Stimulated activated CD8-positive, alpha-beta memory T cell treated with anti-CD3 and anti-CD28 coated beads, Interleukin-12 subunit alpha, Interleukin-12 subunit beta, amount 100 ng/mL, for 24 hours (primary cell): ENCODE measurements around the gene MFN1.

Experiments used
- DNase-seq: peaks from one replicate; pipeline ENCODE4 v3.0.0-alpha.2; 2020; ENCODE audit errors: extremely low read depth

MFN1 gene

GRCh38 chr3:179336345-179336929, 11.1 kb upstream of the MFN1 start:
- no peak for DNase-seq

GRCh38 chr3:179348325-179349013, 960 bp downstream of the MFN1 start:
- no peak for DNase-seq

- no peak for DNase-seq
These were observed 8.5 kb downstream of the MFN1 start for GRCh38 chr3:179355996-179356395.

- no peak for DNase-seq
These were observed 15.8 kb downstream of the MFN1 start for GRCh38 chr3:179363332-179363731.

- DNase-seq: no peak
These were observed 22.1 kb downstream of the MFN1 start for GRCh38 chr3:179369621-179370020.

- DNase-seq: no peak
These were observed 26.4 kb downstream of the MFN1 start for GRCh38 chr3:179373938-179374337.

GRCh38 chr3:179375091-179375999, 27.8 kb downstream of the MFN1 start:
- DNase-seq: no peak

GRCh38 chr3:179376474-179376873, 29.0 kb downstream of the MFN1 start:
- no peak for DNase-seq

GRCh38 chr3:179391906-179392305, 44.4 kb downstream of the MFN1 start:
- DNase-seq: no peak

GRCh38 chr3:179398574-179399231, 51.2 kb downstream of the MFN1 start:
- no peak for DNase-seq

GRCh38 chr3:179401561-179401960, 54.1 kb downstream of the MFN1 start:
- DNase-seq: no peak

- no peak for DNase-seq
These were observed 55.5 kb downstream of the MFN1 start for GRCh38 chr3:179402963-179403362.

- DNase-seq: no peak
These were observed 56.8 kb downstream of the MFN1 start for GRCh38 chr3:179404307-179404706.

GRCh38 chr3:179410331-179410730, 62.8 kb downstream of the MFN1 start:
- DNase-seq: no peak

- DNase-seq: no peak
These were observed 63.5 kb downstream of the MFN1 start for GRCh38 chr3:179410999-179411398.

GRCh38 chr3:179414804-179415203, 67.3 kb downstream of the MFN1 start:
- DNase-seq: no peak

- DNase-seq: no peak
These were observed 67.9 kb downstream of the MFN1 start for GRCh38 chr3:179415377-179415776.

GRCh38 chr3:179416681-179417080, 69.2 kb downstream of the MFN1 start:
- DNase-seq: no peak

GRCh38 chr3:179418610-179419009, 71.1 kb downstream of the MFN1 start:
- DNase-seq: no peak

- DNase-seq: no peak
These were observed 74.0 kb downstream of the MFN1 start for GRCh38 chr3:179421500-179421899.

- DNase-seq: no peak
These were observed 77.6 kb downstream of the MFN1 start for GRCh38 chr3:179425075-179425474.

GRCh38 chr3:179428876-179429548, 81.5 kb downstream of the MFN1 start:
- no peak for DNase-seq
